DND-41 (cell line): ENCODE measurements around the gene HOXA4.

Experiments used
- CTCF ChIP-seq: IDR thresholded peaks from 2 replicates; pipeline ENCODE4 v1.5.1; 2012; ENCODE audit warnings: borderline replicate concordance, low read length, moderate library complexity, mild to moderate bottlenecking; ENCODE audit not compliant: poor library complexity, severe bottlenecking; ENCODE audit errors: extremely low read depth
- EZH2 ChIP-seq: IDR thresholded peaks from 3 replicates; pipeline ENCODE4 v1.6.1; 2012; ENCODE audit warnings: borderline replicate concordance, low read depth, mild to moderate bottlenecking, moderate library complexity, low read length, inconsistent platforms; ENCODE audit not compliant: severe bottlenecking

GRCh38 chr7:27106181-27106900 is 24.2 kb downstream of the HOXA4 start:
- TF ChIP-seq CTCF (no peak), EZH2 (no peak)
